Measurements from ENCODE around the gene VSIG10. TPM values are rescaled to one million over a fixed set of nuclear protein-coding genes. Genes with fewer than 3 reads are reported as not detected.

VSIG10 gene
- total and polyA plus RNA-seq, 4 experiments from 2014 or later, result 1.5 to 5.1 (median 4.8) TPM; not detected in 1

GRCh38 chr12:118126119-118126757, 22.4 kb upstream of the VSIG10 start:
- H3K27ac Mint-ChIP-seq, result no peak overlapping the region
- no peak overlapping the region for H3K4me3 Mint-ChIP-seq
- H3K9me3 Mint-ChIP-seq, result no peaks in the 10 kb centered on the region
- ChIA-PET POLR2A (ENCODE audit: partially characterized antibody) (no interaction called here), CTCF (ENCODE audit: partially characterized antibody) (no interaction called here)
- H3K27ac ChIP-seq (ENCODE audit: low read depth, low read length), result no peak overlapping the region
- H3K4me1 ChIP-seq (ENCODE audit: insufficient read depth, low read length), result peaks cover under 1% of the 10 kb centered on the region
- H3K27me3 Mint-ChIP-seq, result no peaks in the 10 kb centered on the region
- H3K4me3 ChIP-seq (ENCODE audit: low read length in 2 of 2), result no peak overlapping the region
- H3K4me1 Mint-ChIP-seq, result peaks cover 0 to 3% (median 1%) of the 10 kb centered on the region in 4 donors
- no peaks in the 10 kb centered on the region for H3K27me3 ChIP-seq (ENCODE audit: insufficient read depth, low read length)
- no peak for DNase-seq
- intact Hi-C loops (cut with micrococcal nuclease), result no loop called here
- no peaks in the 10 kb centered on the region for H3K9me3 ChIP-seq (ENCODE audit: control insufficient read depth in 1 of 2, low read length in 2 of 2)
- no peaks in the 10 kb centered on the region for H3K36me3 Mint-ChIP-seq
- no peaks in the 10 kb centered on the region for H3K36me3 ChIP-seq (ENCODE audit: insufficient read depth, low read length)

DNA sequence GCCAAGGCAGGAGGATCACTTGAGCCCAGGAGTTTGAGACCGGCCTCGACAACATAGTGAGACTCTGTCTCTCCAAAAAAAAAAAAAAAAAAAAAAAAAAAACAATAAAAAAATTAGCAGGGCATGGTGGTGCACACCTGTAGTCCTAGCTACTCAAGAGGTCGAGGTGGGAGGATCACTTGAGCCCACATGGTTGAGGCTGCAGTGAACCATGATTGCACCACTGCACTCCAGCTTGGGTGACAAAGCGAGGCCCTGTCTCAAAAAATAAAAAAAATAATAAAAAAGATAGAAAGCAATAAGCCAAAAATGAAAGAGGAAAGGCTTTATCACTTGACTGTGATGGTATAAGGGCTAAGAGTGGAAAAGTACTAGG, 21.9 kb upstream of the VSIG10 start:
- Mint-ChIP-seq H3K4me3 (no peak overlapping the region), H3K27me3 (no peaks in the 10 kb centered on the region), H3K4me1 (peaks cover under 1 to 7% (median 5%) of the 10 kb centered on the region in 4 donors), H3K9me3 (no peaks in the 10 kb centered on the region), H3K36me3 (no peaks in the 10 kb centered on the region), H3K27ac (no peak overlapping the region)
- Histone ChIP-seq H3K27ac (ENCODE audit: low read depth, low read length) (no peak overlapping the region), H3K27me3 (ENCODE audit: insufficient read depth, low read length) (no peaks in the 10 kb centered on the region), H3K36me3 (ENCODE audit: insufficient read depth, low read length) (no peaks in the 10 kb centered on the region), H3K4me1 (ENCODE audit: insufficient read depth, low read length) (peaks cover 4% of the 10 kb centered on the region), H3K4me3 (ENCODE audit: low read length in 2 of 2) (no peak overlapping the region), H3K9me3 (ENCODE audit: control insufficient read depth in 1 of 2, low read length in 2 of 2) (no peaks in the 10 kb centered on the region)
- ChIA-PET POLR2A (ENCODE audit: partially characterized antibody) (no interaction called here), CTCF (ENCODE audit: partially characterized antibody) (no interaction called here)
- no peak for DNase-seq
- intact Hi-C loops (cut with micrococcal nuclease), result no loop called here

DNA sequence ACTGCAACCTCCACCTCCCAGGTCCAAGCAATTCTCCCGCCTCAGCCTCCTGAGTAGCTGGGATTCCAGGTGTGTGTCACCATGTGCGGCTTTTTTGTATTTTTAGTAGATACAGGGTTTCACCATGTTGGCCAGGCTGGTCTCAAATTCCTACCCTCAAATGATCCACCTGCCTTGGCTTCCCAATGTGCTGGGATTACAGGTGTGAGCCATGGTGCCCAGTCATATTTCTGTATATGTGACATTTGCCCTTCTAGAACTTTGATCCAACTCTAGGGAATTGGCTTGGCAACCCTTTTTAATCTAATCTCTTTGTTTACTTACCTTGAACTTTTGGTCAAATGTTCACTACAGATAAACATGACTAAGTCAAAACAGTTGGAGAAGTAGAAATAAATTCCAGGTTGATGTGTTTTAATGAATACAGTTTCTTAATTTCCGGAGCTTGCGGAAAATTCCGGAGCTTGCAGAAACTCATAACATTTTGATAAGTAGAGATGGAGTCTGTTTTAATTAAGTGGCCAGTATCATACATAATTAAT, 20.6 kb upstream of the VSIG10 start:
- Histone ChIP-seq H3K27me3 (ENCODE audit: insufficient read depth, low read length) (no peaks in the 10 kb centered on the region), H3K4me1 (ENCODE audit: insufficient read depth, low read length) (peaks cover 10% of the 10 kb centered on the region), H3K27ac (ENCODE audit: low read depth, low read length) (no peak overlapping the region), H3K36me3 (ENCODE audit: insufficient read depth, low read length) (no peaks in the 10 kb centered on the region), H3K4me3 (ENCODE audit: low read length in 2 of 2) (no peak overlapping the region), H3K9me3 (ENCODE audit: control insufficient read depth in 1 of 2, low read length in 2 of 2) (no peaks in the 10 kb centered on the region)
- H3K27ac Mint-ChIP-seq, result no peak overlapping the region
- no peaks in the 10 kb centered on the region for H3K27me3 Mint-ChIP-seq
- intact Hi-C loops (cut with micrococcal nuclease), result no loop called here
- H3K4me3 Mint-ChIP-seq, result no peak overlapping the region
- no peak for DNase-seq
- H3K36me3 Mint-ChIP-seq, result no peaks in the 10 kb centered on the region
- H3K4me1 Mint-ChIP-seq, result peaks cover 6 to 17% (median 11%) of the 10 kb centered on the region in 4 donors
- H3K9me3 Mint-ChIP-seq, result no peaks in the 10 kb centered on the region
- POLR2A ChIA-PET (ENCODE audit: partially characterized antibody), result no interaction called here
- CTCF ChIA-PET (ENCODE audit: partially characterized antibody), result interaction anchor here (1.2 to 1.8 kb wide), 3 partner anchors 12 to 251 kb away, joined by 3 to 7 read pairs (median 3); partner anchors contain the start of genes PEBP1 and SUDS3

GRCh38 chr12:118122264-118122663, 18.5 kb upstream of the VSIG10 start:
- intact Hi-C loops (cut with micrococcal nuclease), result no loop called here
- H3K4me1 ChIP-seq (ENCODE audit: insufficient read depth, low read length), result peaks cover 10% of the 10 kb centered on the region
- no peak overlapping the region for H3K4me3 ChIP-seq (ENCODE audit: low read length in 2 of 2)
- peaks cover 6 to 17% (median 11%) of the 10 kb centered on the region in 4 donors for H3K4me1 Mint-ChIP-seq
- POLR2A ChIA-PET (ENCODE audit: partially characterized antibody), result interaction anchor here (2.5 kb wide), 1 partner anchor 15 kb away, joined by 14 read pairs; the partner anchor contains the start of gene PEBP1
- no peaks in the 10 kb centered on the region for H3K36me3 ChIP-seq (ENCODE audit: insufficient read depth, low read length)
- DNase-seq, result no peak
- H3K27me3 Mint-ChIP-seq, result no peaks in the 10 kb centered on the region
- H3K36me3 Mint-ChIP-seq, result no peaks in the 10 kb centered on the region
- H3K27ac Mint-ChIP-seq, result peak overlapping the region in 1 of 7 donors; percentile 55
- no peaks in the 10 kb centered on the region for H3K9me3 ChIP-seq (ENCODE audit: control insufficient read depth in 1 of 2, low read length in 2 of 2)
- no peaks in the 10 kb centered on the region for H3K9me3 Mint-ChIP-seq
- H3K4me3 Mint-ChIP-seq, result no peak overlapping the region
- no peaks in the 10 kb centered on the region for H3K27me3 ChIP-seq (ENCODE audit: insufficient read depth, low read length)
- CTCF ChIA-PET (ENCODE audit: partially characterized antibody), result interaction anchor here (0.7 to 4.2 kb wide), 10 partner anchors 9 to 255 kb away, joined by 3 to 59 read pairs (median 6); partner anchors contain the start of genes PEBP1 and SUDS3
- H3K27ac ChIP-seq (ENCODE audit: low read depth, low read length), result no peak overlapping the region

- H3K27ac Mint-ChIP-seq, result peak overlapping the region; percentile 76 to 96 (median 86)
- H3K4me3 Mint-ChIP-seq, result peak overlapping the region in 6 of 8 donors; percentile 5 to 70 (median 20)
- POLR2A ChIA-PET (ENCODE audit: partially characterized antibody), result interaction anchor here (0.8 to 2.7 kb wide), 4 partner anchors 16 to 255 kb away, joined by 3 to 17 read pairs (median 9); partner anchors contain the start of genes PEBP1, SUDS3 and TAOK3
- Histone ChIP-seq H3K9me3 (ENCODE audit: control insufficient read depth in 1 of 2, low read length in 2 of 2) (no peaks in the 10 kb centered on the region), H3K36me3 (ENCODE audit: insufficient read depth, low read length) (no peaks in the 10 kb centered on the region), H3K27me3 (ENCODE audit: insufficient read depth, low read length) (no peaks in the 10 kb centered on the region), H3K4me3 (ENCODE audit: low read length in 2 of 2) (no peak overlapping the region), H3K4me1 (ENCODE audit: insufficient read depth, low read length) (peaks cover 10% of the 10 kb centered on the region), H3K27ac (ENCODE audit: low read depth, low read length) (peak overlapping the region; percentile 47)
- no peaks in the 10 kb centered on the region for H3K9me3 Mint-ChIP-seq
- CTCF ChIA-PET (ENCODE audit: partially characterized antibody), result interaction anchor here (0.7 to 4.2 kb wide), 34 partner anchors 8 to 1425 kb away, joined by 3 to 59 read pairs (median 4); partner anchors contain the start of genes PEBP1, SUDS3 and TAOK3
- peaks cover 6 to 17% (median 11%) of the 10 kb centered on the region in 4 donors for H3K4me1 Mint-ChIP-seq
- no peaks in the 10 kb centered on the region for H3K36me3 Mint-ChIP-seq
- DNase-seq, result peak; percentile 47 to 68 (median 59)
- intact Hi-C loops (cut with micrococcal nuclease), result loop anchor here (1.0 kb wide), 2 partner anchors 16 to 256 kb away; partner anchors contain the start of genes PEBP1 and SUDS3
- H3K27me3 Mint-ChIP-seq, result no peaks in the 10 kb centered on the region
Measured at GRCh38 chr12:118120579-118121363, 17.0 kb upstream of the VSIG10 start.

GRCh38 chr12:118119449-118119879, 15.7 kb upstream of the VSIG10 start:
- Histone ChIP-seq H3K27me3 (ENCODE audit: insufficient read depth, low read length) (no peaks in the 10 kb centered on the region), H3K4me1 (ENCODE audit: insufficient read depth, low read length) (peaks cover 10% of the 10 kb centered on the region), H3K9me3 (ENCODE audit: control insufficient read depth in 1 of 2, low read length in 2 of 2) (no peaks in the 10 kb centered on the region), H3K4me3 (ENCODE audit: low read length in 2 of 2) (no peak overlapping the region), H3K36me3 (ENCODE audit: insufficient read depth, low read length) (no peaks in the 10 kb centered on the region), H3K27ac (ENCODE audit: low read depth, low read length) (no peak overlapping the region)
- Mint-ChIP-seq H3K4me1 (peaks cover 6 to 17% (median 11%) of the 10 kb centered on the region in 4 donors), H3K4me3 (no peak overlapping the region), H3K27me3 (no peaks in the 10 kb centered on the region), H3K27ac (no peak overlapping the region), H3K9me3 (no peaks in the 10 kb centered on the region), H3K36me3 (no peaks in the 10 kb centered on the region)
- CTCF ChIA-PET (ENCODE audit: partially characterized antibody), result interaction anchor here (0.9 to 4.2 kb wide), 5 partner anchors 18 to 257 kb away, joined by 3 to 59 read pairs (median 5); partner anchors contain the start of genes PEBP1 and SUDS3
- DNase-seq, result no peak
- POLR2A ChIA-PET (ENCODE audit: partially characterized antibody), result interaction anchor here (2.7 kb wide), 1 partner anchor 257 kb away, joined by 17 read pairs; the partner anchor contains the start of gene SUDS3
- intact Hi-C loops (cut with micrococcal nuclease), result no loop called here

DNA sequence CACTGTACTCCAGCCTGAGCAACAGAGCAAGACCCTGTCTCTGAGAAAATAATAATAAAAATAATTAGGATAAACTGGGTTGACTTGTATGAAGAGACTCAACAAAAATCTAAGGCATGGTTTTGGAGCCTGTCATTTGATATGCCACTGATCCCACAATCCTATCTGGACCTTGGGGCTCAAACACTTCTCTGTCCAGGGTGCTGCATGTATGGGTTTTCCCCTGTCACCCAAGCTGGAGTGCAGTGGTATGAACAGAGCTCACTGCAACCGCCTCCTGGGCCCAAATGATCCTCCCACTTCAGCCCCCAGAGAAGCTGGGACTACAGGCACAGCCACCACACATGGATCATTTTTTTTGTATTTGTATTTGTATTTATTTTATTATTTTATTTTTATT, 5.3 kb upstream of the VSIG10 start:
- Histone ChIP-seq H3K27me3 (ENCODE audit: insufficient read depth, low read length) (no peaks in the 10 kb centered on the region), H3K27ac (ENCODE audit: low read depth, low read length) (no peak overlapping the region), H3K4me1 (ENCODE audit: insufficient read depth, low read length) (peaks cover 5% of the 10 kb centered on the region), H3K4me3 (ENCODE audit: low read length in 2 of 2) (no peak overlapping the region), H3K9me3 (ENCODE audit: control insufficient read depth in 1 of 2, low read length in 2 of 2) (no peaks in the 10 kb centered on the region), H3K36me3 (ENCODE audit: insufficient read depth, low read length) (no peaks in the 10 kb centered on the region)
- CTCF ChIA-PET (ENCODE audit: partially characterized antibody), result interaction anchor here (1.4 kb wide), 1 partner anchor 12 kb away, joined by 5 read pairs; no protein-coding TSS in a partner anchor
- Mint-ChIP-seq H3K4me3 (no peak overlapping the region), H3K27me3 (peaks cover 0 to 3% of the 10 kb centered on the region in 2 donors), H3K9me3 (no peaks in the 10 kb centered on the region), H3K27ac (no peak overlapping the region), H3K36me3 (no peaks in the 10 kb centered on the region), H3K4me1 (peaks cover 3 to 5% (median 4%) of the 10 kb centered on the region in 4 donors)
- POLR2A ChIA-PET (ENCODE audit: partially characterized antibody), result no interaction called here
- DNase-seq, result no peak
- intact Hi-C loops (cut with micrococcal nuclease), result no loop called here

All from CD4-positive, alpha-beta memory T cell (primary cell).